ENCODE results near the gene SALL2.
"Not testable (repeated sequence)": the region's sequence is repeated elsewhere in the genome, so short reads cannot be mapped to it uniquely, and the experiment has no call there.

SALL2 gene

DNA sequence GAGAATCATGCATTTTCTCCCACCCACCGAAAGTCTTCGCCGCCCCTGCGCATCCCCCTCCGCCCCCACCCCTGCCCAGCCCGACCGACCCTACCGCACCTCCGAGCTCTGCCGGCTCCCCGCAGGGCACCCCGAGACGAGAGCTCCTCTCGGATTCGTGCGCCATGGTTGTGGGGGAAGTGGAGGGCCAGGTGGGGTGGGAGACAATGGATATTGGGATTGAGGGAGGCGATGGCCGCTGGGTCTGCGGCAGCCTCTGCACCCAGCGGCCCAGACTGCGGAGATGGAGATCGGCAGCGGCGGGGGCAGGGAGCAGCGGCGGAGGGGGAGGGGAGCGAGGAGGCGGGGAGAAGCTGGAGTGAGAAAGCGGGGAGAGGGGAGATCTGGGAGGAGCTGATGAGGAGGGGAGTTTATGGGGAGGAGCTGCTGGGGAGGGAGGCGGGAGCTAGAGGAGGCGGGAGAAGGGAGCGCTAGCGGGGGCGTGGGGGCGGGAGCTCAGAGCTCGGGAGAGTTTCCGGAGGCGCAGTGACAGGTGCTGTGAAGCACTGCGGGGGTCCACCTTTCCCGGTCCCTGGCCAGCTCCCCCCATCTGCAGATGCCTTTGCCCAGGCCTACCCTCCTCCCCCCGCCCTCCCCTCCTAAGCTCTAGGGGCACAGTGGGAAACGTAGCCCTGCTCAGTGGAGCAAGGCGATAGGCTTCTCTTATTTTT is at the start of gene SALL2:
TSS of gene SALL2 (minus strand) at position 385 of the 710 bp plus-strand sequence. CDS start at position 166, 219 bp downstream.
- DNase-seq: peak; percentile 87

DNA sequence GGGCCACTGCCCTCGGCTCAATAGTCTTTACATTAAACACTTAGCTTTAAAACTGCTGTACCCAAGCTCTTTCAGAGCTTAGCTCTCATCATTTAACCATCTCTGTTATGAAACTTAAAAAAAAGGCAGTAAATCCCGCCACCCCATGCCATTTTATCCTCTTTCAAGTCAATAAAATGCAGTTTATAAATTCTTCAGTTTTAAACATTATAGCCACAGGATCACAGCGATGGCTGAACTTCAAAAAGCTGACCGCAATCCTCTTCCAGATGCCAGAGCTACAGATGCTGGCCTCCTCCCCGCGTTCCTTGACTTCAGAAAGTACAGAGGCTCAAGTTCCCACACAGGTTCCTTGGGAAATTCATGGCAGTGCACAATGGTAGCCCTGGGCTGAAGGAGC is 49.5 kb upstream of the SALL2 start:
- no peak for DNase-seq

DNA sequence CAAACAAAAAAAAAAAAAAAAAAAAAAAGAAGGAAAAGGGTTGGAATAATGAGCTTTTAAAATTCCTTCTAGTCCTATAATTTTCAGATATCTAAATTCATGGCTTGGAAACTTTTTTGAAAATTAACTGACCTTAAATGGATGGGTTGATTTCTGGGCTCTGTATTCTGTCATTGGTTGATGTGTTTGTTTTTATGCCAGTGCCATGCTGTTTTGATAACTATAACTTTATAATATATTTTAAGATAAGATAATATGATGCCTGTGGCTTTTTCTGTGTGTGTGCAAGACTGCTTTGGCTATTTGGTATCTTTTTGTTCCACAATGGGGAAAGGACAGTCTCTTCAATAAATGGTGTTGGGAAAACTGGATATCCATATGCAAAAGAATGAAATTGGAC is 46.5 kb upstream of the SALL2 start:
- DNase-seq: no peak

DNA sequence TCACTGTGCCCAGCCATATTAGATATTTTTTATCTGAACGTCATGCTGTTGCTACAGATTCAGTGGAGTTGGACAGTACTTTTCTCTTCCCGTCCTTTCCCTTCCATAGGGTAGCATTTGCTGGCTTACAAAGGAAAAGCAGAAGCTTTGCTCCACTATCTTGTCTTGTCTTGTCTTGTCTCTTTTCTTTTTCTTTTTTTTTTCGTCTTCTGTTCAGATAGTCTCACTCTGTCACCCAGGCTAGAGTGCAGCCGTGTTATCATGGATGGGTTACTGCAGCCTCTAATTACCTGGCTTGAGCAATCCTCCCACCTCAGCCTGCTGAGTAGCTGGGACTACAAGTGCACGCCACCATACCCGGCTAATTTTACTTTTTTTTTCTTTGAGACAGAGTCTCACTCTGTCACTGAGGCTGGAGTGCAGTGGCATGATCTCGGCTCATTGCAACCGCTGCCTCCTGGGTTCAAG is 32.6 kb upstream of the SALL2 start:
- DNase-seq: no peak

DNA sequence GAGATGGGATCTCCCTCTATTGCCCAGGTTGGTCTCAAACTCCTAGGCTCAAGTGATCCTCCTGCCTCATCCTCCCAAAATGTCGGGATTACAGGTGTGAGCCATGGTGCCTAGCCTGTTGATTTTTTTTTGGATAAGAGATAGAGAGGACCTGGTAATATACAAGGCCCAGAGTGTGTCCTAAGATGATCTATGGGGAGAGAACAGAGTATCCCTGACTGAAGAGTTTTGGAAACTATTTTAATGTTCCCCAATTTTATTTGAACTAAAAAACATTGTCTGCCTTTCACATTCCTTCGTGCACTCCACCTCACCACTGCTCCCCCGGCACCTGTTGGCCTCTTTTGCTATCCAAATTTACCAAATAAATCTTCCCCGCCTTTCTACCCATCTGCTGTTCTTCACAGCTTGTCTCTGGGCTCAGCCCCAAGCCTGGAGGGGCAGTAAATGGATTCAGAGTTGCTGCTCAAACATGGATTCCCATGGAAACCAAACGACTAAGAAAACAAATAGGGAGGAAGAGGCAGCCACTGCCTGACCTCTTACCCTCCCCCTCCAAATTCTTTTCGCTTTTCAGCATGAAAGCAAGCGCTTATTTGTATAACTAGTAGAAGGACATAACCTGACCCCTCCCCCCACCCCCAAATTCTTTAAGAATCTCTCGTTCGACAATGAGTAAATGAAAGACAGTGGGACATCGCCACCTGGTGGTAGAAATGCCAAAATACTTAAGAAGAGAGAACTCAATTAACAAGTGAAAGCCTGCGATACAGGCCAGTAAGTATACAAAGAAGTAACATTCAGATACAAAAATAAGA is 31.1 kb upstream of the SALL2 start:
- peak; percentile 81 for DNase-seq

DNA sequence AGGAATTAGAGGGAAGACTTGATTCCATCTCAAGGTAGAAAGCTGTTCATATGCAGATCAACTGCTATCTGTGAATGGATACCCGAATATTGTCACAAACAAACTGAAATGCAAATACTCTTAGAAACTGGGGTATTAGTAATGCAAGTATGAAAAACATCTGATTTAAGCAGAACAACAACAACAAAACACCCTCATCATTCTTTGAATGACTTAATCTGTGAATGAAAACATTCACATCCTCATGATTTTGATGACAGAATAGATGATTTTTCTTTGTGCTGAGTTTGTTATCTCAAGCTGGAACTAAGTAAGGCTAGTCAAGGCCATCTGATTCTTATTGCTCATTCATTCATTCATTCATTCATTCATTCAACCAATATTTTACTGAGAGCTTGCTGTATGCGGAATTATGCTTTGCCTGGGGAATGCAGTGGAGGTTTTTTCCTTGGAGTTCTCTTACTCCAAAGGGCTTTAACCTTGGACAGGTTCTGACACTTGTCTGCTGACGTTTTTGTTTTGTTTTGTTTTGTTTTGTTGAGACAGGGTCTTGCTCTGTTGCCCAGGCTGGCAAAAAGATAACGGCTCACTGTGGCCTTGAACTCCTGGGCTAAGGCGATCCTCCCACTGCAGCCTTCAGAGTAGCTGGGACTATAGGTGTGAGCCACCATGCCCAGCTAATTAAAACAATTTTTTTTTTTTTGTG is 30.4 kb upstream of the SALL2 start:
- no peak for DNase-seq

DNA sequence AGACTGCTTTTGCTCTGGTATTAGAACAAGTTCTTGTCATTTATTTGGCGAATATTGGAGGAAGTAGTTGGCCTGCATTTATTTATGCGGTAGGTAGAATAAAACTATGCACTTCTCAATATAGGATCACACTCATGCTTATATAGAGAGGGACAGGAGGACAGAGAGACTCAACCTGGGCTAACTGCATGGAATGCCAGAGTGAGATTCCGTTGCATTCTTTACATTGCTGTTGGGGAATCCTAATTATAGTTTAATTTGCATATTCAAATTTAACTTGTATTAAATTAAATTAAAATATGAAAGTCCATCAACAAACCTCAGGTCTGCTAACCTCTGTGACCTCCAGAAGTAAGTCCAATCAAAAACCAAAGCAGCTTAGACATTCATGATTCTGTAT is 27.1 kb upstream of the SALL2 start:
- DNase-seq: no peak

DNA sequence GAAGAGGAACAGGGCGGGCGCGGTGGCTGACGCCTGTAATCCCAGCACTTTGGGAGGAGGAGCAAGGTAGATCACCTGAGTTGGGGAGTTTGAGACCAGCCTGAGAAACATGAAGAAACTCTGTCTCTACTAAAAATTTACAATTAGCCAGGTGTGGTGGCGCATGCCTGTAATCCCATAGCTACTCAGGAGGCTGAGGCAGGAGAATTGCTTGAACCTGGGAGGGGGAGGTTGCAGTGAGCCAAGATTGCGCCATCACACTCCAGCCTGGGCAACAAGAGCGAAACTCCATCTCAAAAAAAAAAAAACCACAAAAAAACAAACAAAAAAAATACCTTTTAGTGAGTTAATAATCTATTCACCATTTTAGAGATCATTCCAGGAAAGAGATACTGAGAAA is 18.4 kb upstream of the SALL2 start:
- not testable (repeated sequence) for DNase-seq

DNA sequence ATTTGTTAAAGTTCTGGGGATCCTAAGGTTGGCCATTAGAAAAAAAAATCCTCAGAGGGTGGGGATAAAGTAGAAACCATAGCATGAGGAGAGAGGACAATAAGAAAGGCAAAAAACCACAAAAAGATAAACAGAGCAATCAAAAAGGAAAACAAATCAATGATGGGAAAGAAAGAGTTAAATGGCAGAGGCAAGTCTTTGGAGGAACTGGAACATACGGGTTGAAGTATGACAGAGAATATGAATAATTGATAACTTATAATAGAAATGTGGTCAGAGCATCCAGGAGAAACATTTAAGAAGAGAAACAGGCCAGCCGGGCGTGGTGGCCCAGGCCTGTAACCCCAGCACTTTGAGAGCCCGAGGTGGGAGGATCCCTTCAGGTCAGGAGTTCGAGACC is 17.8 kb upstream of the SALL2 start:
- DNase-seq: no peak

DNA sequence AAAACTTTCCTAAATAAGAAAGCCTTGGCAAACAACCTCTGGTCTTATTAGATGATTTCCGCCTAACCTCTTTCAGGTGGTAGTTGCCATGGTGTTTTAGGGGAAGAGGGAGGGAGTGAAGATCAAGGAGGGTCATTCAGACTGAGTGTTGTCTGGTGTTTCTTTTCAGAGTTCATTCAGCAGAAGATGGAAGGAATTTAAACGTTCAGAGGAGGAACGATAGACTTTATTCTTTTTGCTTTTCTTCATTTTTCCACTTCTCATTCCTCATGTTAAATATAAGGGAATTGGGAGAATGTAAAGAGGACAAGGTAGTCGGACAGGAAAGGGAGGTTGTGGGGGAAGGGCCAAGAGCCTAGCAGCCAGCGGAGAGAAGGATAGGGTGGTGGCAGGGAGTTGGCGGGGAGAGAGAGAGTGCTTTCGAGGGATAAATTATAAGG is 17.4 kb upstream of the SALL2 start:
- DNase-seq: peak; percentile 54

DNA sequence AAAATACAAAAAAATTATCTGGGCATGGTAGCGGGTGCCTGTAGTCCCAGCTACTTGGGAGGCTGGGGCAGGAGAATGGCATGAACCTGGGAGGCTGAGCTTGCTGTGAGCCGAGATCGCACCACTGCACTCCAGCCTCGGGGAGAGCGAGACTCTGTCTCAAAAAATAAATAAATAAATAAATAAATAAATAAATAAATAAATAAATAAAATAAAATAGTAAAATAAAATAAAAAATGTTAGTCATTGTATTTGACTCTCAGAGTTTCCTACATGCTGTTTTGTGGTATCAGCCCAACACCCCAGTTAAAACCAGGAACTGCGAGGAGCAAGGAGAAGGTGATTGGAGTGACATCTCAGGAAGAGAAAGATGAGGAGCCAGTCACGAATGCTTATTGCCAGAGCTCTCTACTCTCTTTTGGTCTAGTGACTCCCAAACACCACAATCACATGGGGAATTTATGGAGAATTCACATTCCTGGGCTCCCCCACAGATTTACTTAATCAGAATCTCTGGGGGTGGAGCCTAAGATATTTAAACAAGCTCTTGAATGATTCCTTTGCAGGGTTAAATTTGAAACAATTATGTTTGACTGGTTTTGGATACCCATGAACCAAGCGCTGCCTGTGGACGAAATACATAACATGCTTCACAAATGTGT is 15.4 kb upstream of the SALL2 start:
- no peak for DNase-seq

DNA sequence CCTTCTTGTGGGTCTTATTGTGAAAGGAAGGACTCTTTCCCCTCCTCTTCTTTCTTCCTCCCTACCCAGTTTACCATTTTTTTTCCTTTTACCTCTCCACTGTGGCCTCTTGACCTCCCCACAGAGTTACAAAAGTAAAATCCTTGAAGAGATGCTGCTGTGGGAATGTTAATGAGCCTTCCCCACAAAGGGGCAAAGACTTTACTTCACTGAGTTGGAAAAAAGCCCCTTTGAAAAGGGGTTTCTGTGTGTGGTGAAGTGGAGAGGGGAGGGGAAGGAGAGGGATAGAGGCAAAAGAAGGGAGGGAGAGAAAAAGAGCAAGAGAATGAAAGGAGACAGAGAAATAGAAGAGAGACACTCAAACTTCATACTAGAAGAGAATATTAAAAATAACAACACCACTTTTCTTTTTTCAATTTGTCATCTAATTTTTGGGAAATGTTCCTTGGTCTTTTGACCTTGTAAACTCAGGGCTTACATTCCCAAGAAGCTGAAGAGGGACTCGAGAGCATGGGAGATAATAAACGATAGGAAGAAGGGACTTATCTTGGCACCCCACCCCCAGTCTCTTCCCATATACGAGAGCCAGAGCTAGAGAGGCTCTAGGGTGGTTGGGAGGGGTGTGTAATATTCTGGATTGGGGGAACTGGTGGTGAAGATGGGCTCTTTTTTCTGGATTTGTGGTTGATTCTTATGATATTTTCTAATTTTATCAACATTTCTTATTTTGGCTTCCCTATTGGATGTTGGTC is 13.2 kb upstream of the SALL2 start:
- DNase-seq: no peak

DNA sequence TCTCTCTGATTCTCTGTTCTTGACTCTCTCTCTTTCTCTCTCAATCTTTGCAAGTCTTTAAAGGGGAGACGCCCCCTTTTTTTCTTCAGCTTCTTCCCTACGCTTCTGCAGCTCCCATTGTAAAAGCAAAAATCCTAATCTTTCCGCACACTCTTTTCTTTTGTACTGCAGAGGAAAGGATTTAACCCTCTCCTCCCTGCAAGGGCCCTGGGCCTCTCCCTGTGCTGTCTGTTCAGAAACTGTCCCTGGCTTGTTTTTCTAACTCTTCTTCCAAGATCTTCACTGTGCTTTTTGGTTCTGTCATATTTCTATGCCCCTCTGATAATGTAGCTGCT is 10.9 kb upstream of the SALL2 start:
- no peak for DNase-seq

DNA sequence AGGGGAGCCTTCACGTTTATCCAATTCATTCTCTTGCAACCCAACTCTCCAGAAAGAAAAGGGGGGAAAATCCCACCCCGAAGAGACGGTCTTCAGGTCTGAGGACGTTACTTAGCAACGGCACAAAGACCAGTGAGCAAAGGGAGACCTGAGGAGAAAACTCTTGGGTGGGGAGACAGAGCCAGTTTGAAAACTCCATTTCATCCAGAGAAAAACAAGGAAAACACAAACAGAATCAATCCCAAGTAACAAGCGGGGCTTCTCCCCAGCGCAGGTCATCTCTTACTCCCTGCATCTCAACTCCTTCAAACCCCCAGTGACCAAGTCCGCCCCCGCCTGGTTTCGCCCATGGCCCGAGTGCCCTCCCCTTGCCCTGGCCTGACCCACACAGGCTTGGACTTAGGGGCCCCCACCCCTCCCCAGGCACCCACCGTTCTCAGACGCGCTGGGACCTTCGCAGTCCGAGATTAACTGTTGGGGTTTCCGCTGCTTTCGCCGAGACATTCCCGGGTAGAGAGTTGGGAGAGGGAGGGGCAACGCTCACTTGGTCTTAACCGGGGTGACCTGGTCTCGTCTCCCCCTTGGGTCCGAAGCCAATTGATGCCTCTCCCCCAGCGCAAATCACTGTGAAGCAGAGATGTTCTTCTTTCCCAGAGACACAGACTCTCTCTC is 10.4 kb upstream of the SALL2 start:
- DNase-seq: no peak

DNA sequence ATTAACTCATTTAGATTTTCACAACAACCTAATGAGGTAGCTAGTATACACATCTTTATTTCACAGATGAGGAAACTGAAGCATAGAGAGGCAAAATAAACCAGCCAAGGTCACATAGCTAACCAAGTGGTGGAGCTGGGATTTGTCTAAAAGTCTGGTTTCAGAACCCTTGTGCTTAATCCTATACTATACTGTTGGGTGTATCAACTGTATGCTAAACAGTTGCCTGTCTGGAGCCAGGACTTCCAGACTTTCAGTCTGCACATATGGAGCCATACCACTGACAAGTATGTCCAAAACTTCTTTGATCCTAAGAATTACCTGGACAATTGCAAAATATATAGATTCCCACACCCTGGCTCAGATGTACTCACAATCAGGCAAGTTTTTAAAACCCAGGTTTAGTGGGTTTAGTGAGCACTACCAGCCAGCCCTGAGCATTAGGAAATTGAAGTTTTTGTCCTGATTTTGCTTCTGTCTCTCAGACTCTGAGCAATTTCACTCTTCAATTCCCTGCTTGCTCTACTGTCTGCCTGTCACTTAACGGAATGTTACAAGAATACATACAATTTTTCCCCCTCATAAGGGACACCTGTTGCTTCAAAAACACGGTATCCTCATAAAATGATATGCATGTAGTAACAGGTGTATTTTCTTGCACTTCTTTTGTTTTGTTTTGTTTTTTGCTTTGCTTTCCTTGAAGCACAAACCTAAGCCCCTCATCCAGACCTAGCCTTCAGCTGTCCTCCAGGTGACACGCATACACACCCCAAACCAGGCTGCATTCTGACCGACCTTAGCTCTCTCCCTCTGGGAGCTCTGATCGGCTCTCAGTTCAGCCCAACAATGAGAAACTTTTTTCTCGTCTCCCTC is 9.6 kb upstream of the SALL2 start:
- no peak for DNase-seq

DNA sequence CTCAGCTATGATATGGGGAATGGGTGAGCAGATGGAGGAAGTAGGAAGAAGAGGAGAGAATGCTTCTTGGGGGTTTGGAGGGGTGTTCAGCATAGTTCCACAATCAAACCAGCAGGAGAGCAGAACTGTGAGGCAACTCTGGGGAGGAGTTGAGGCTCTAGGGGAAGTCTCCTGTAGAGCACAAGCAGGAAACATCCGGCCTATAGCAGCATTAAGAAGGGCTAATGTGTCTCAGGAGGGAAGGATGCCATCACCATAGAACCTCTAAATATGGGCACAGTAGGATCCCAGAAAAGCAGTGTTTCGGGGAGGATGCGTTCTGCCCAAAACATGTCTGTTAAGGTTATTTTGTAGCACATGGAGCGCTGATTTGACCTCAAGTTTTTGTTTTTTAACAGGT is 8.4 kb upstream of the SALL2 start:
- no peak for DNase-seq

DNA sequence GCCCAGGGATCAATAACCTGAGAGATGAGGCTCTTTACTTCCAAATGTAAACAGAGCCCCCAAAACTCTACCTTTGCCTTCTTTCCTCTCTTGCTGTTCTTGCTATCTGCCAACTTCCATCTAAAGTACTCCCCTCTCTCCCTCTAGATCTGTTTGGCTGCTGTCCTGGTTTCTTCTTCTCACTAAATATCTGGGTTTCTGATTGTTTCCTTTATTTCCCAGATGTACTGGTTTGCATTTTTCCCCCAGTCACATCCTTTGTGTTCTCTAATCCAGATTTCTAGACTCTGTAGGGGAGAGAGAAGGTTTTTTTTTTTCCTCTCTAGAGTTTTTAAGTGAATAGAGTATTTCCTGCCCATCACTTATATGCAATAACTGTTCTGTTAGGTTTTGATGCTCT is 7.1 kb upstream of the SALL2 start:
- DNase-seq: no peak

DNA sequence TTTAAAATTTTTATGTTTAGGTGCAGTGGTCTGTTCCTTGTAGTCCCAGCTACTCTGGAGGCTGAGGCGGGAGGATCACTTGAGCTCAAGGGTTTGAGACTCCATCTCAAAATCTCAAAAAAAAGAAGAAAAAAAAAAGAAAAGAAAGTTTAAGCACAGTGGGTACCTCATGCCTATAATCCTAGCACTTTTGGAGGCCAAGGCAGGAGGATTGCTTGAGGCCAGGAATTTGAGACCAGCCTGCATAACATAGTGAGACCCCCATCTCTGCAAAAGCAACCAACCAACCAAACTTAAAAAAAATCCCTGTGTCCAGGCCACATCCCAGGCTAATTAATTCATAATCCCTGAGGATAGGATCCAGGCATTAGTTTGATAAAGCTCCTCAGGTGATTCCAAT is 3.4 kb upstream of the SALL2 start:
- DNase-seq: no peak

DNA sequence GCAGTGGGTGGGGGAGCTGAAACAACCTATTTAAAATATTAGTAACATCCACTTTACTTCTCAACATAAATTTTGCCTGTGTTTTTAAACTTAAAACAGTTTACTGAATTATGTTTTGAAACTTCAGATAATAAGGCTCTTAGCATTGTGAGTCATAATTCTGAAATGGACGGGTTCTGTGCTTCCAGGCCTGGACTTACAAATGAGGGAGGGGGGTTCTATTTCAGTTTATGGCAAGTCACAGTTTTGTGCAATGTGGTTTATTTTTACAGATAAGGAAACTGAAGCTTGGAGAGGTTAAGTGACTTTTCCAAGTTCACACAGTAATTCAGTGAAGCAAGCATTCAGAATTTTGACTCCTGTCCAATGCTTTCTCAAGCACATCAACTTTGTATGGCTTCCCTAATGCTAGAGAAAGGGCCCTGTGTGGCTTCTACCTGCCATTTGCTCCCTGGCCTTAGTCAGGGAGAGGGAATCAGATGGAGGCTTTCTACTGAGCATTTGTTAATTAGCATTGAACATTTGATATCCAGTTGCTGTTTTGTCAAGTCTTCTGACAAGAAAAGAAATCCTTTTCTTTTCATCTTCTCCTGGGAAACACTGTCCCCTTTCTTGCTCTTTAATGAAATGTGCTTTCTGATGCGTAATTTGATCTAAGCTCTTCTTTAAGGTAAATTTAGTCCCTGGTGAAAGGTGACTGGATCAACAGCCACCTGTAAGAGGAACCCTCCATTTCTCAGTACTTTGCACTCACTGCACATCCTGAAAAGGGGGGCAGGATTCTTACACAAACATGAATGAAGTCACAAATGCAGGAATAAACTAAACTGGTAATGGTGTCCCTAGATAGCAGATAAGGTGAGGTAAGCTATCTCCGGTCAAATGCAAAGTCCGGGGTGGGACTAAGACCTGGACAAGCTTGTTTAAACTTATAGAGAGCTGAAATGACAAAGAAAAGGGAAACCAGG is 2.5 kb upstream of the SALL2 start:
- no peak for DNase-seq

DNA sequence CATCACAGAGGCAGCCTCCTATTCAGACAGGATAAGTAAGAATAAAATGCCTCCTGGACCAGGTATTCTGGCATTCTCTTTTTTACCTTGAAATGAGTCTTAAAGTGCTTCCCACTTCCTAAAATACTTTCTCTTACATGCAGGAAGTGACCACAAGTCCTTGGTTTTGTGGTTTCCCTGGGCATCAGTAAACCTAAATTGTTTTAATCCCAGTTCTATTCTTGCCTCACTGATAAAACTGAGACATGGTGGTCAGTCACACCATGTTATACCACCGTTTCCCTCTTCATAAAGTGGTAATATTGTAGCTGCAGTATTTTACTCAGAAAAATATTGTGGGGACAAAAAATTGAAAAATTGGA is 1.2 kb upstream of the SALL2 start:
- no peak for DNase-seq
